K562 (cell line): ENCODE measurements around the gene CREB3L2. TPM values are rescaled to one million over a fixed set of nuclear protein-coding genes. Genes with fewer than 3 reads are reported as not detected.

Experiments
- DNMT1 ChIP-seq: fragments of 450-650 bp; IDR thresholded peaks from 2 replicates; pipeline ENCODE4 v1.6.1; 2016; ENCODE audit warnings: antibody characterized with exemption, mild to moderate bottlenecking
- EGR1 ChIP-seq: fragments of 450-650 bp; conservative IDR thresholded peaks from 2 replicates; pipeline ENCODE4 v1.6.1; 2017; ENCODE audit warnings: mild to moderate bottlenecking
- ESRRA ChIP-seq: fragments of 450-650 bp; IDR thresholded peaks from 2 replicates; pipeline ENCODE4 v1.6.1; 2014; ENCODE audit warnings: low read depth, mild to moderate bottlenecking, moderate library complexity, borderline replicate concordance
- EWSR1 ChIP-seq: fragments of 450-650 bp; IDR thresholded peaks from 2 replicates; pipeline ENCODE4 v1.6.1; 2018; ENCODE audit warnings: borderline replicate concordance, mild to moderate bottlenecking, low read depth, moderate library complexity; ENCODE audit not compliant: partially characterized antibody
- FIP1L1 ChIP-seq: fragments of 200-400 bp; formaldehyde crosslinking; IDR thresholded peaks from 2 replicates; pipeline ENCODE4 v1.6.1; 2018; ENCODE audit warnings: mild to moderate bottlenecking, low read depth, low read length; ENCODE audit not compliant: poor library complexity, severe bottlenecking
- GABPA ChIP-seq: fragments of 200-800 bp; sonication (Bioruptor generic); conservative IDR thresholded peaks from 2 replicates; pipeline ENCODE4 v1.6.1; 2016; ENCODE audit warnings: low read depth, missing genetic modification characterization, missing compliant biosample characterization
- HDAC2 ChIP-seq: fragments of 450-650 bp; IDR thresholded peaks from 2 replicates; pipeline ENCODE4 v1.6.1; 2016; ENCODE audit warnings: mild to moderate bottlenecking
- HDGF ChIP-seq: fragments of 450-650 bp; IDR thresholded peaks from 2 replicates; pipeline ENCODE4 v1.6.1; 2016
- KDM5B ChIP-seq: fragments of 200-600 bp; sonication (generic); IDR thresholded peaks from 2 replicates; pipeline ENCODE4 v1.6.1; 2012; ENCODE audit warnings: low read depth, mild to moderate bottlenecking, moderate library complexity, low read length, control low read depth, inconsistent platforms; ENCODE audit not compliant: insufficient replicate concordance
- NUFIP1 ChIP-seq: fragments of 450-650 bp; IDR thresholded peaks from 2 replicates; pipeline ENCODE4 v1.6.1; 2018; ENCODE audit not compliant: partially characterized antibody
- PPARD ChIP-seq: fragments of 250-450 bp; sonication (Bioruptor Pico); IDR thresholded peaks from 2 replicates; pipeline ENCODE4 v1.8.0; 2022; ENCODE audit warnings: inconsistent platforms, mild to moderate bottlenecking, moderate library complexity
- RBM17 ChIP-seq: fragments of 200-400 bp; formaldehyde crosslinking; IDR thresholded peaks from 2 replicates; pipeline ENCODE4 v1.6.1; 2017; ENCODE audit warnings: low read depth, mild to moderate bottlenecking, low read length, borderline replicate concordance
- SRSF1 ChIP-seq: fragments of 200-400 bp; formaldehyde crosslinking; IDR thresholded peaks from 2 replicates; pipeline ENCODE4 v1.6.1; 2017; ENCODE audit warnings: mild to moderate bottlenecking, low read depth, low read length, moderate library complexity
- polyA plus RNA-seq, 8 experiments: library from polyadenylated mRNA; depleted of rRNA in 4 of 8; stranded (reverse) in 5 of 8; unstranded in 3 of 8; fragments of >200 nt; fragmentation: Nextera tagmentation in 2 of 8; fragmentation: Illumina TruSeq in 1 of 8; extraction: Ambion mirVana in 2 of 8; extraction: Trizol in 1 of 8; gene quantifications; 2 replicates each; pipeline versions ENCODE4 v1.2.1 to v1.2.3, GENCODE V29; 2011 to 2014; ENCODE audit warnings: inconsistent platforms in 1 of 8, missing spikeins in 1 of 8
- total RNA-seq, 7 experiments: library from RNA; depleted of rRNA in 6 of 7; stranded (reverse); fragments of >200 nt in 6 of 7; fragmentation: Illumina TruSeq in 2 of 7; extraction: Trizol in 2 of 7; gene quantifications; 2 replicates each; pipeline versions ENCODE4 v1.2.1 to v1.2.3, GENCODE V29; 2011 to 2021; ENCODE audit warnings: low replicate concordance in 1 of 7
- TF ChIP-seq, protein P1 (sequence below): sonication (generic); formaldehyde crosslinking; IDR thresholded peaks from 2 replicates; pipeline ENCODE4 v1.8.0; 2022; ENCODE audit warnings: missing genetic modification reagents, mild to moderate bottlenecking, borderline replicate concordance
- TF ChIP-seq, protein P2 (sequence below): IDR thresholded peaks from 3 replicates; pipeline ENCODE4 v1.6.1; 2011; ENCODE audit warnings: borderline replicate concordance, mild to moderate bottlenecking; ENCODE audit not compliant: insufficient read length, insufficient read depth
- TF ChIP-seq, protein P3 (sequence below), 2 experiments: fragments of 150-350 bp in 1 of 2; IDR thresholded peaks; 2 replicates each; pipeline ENCODE4 v1.6.1; 2012 to 2016; ENCODE audit warnings: low read depth in 2 of 2, low read length in 2 of 2, mild to moderate bottlenecking in 1 of 2, moderate library complexity in 1 of 2
- TF ChIP-seq, protein P4 (sequence below): fragments of 200-800 bp; sonication (Bioruptor generic); IDR thresholded peaks from 2 replicates; pipeline ENCODE4 v1.6.1; 2017; ENCODE audit warnings: missing genetic modification characterization, missing compliant biosample characterization

Gene CREB3L2
- total and polyA plus RNA-seq, 9 of the 15 experiments (the other 6 are each of a cell fraction or from before 2014, with no cell fraction given) = 7.1 to 45.6 (median 15.8) TPM

DNA sequence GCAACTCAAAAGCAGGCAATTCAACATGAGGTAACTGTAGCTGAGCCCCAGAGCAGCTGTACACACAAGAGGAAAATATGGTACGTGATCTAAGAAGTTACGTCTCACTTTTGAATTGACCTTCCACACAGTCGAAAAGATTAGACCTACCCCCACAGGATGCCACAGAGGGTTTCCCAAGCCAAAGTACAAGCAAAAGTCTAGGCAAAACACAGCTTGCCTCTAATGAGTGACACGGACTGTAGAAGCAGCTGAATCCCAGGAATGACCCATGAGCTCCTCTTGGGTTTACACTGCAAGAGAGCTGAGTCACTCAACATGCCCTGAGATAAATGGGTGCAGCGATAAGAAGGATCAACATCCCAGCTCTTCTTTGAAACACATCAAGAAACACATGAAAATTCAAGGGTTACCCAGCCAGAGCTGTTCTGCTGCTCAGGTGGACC, 9.8 kb downstream of the CREB3L2 start (continued):
- TF ChIP-seq, protein P1, sequence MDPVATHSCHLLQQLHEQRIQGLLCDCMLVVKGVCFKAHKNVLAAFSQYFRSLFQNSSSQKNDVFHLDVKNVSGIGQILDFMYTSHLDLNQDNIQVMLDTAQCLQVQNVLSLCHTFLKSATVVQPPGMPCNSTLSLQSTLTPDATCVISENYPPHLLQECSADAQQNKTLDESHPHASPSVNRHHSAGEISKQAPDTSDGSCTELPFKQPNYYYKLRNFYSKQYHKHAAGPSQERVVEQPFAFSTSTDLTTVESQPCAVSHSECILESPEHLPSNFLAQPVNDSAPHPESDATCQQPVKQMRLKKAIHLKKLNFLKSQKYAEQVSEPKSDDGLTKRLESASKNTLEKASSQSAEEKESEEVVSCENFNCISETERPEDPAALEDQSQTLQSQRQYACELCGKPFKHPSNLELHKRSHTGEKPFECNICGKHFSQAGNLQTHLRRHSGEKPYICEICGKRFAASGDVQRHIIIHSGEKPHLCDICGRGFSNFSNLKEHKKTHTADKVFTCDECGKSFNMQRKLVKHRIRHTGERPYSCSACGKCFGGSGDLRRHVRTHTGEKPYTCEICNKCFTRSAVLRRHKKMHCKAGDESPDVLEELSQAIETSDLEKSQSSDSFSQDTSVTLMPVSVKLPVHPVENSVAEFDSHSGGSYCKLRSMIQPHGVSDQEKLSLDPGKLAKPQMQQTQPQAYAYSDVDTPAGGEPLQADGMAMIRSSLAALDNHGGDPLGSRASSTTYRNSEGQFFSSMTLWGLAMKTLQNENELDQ (CRISPR knock-in tag) = no peak
- no peak; the same call in 1 of the 2 replicates for TF ChIP-seq ESRRA
- no peak for TF ChIP-seq KDM5B
- no peak for TF ChIP-seq NUFIP1
- no peak; the same call in 1 of the 2 replicates for TF ChIP-seq DNMT1
- no peak for TF ChIP-seq RBM17
- TF ChIP-seq, protein P2, sequence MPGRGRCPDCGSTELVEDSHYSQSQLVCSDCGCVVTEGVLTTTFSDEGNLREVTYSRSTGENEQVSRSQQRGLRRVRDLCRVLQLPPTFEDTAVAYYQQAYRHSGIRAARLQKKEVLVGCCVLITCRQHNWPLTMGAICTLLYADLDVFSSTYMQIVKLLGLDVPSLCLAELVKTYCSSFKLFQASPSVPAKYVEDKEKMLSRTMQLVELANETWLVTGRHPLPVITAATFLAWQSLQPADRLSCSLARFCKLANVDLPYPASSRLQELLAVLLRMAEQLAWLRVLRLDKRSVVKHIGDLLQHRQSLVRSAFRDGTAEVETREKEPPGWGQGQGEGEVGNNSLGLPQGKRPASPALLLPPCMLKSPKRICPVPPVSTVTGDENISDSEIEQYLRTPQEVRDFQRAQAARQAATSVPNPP = no peak
- no peak for TF ChIP-seq EGR1
- no peak for TF ChIP-seq FIP1L1
- no peak for TF ChIP-seq HDGF
- TF ChIP-seq, protein P3, sequence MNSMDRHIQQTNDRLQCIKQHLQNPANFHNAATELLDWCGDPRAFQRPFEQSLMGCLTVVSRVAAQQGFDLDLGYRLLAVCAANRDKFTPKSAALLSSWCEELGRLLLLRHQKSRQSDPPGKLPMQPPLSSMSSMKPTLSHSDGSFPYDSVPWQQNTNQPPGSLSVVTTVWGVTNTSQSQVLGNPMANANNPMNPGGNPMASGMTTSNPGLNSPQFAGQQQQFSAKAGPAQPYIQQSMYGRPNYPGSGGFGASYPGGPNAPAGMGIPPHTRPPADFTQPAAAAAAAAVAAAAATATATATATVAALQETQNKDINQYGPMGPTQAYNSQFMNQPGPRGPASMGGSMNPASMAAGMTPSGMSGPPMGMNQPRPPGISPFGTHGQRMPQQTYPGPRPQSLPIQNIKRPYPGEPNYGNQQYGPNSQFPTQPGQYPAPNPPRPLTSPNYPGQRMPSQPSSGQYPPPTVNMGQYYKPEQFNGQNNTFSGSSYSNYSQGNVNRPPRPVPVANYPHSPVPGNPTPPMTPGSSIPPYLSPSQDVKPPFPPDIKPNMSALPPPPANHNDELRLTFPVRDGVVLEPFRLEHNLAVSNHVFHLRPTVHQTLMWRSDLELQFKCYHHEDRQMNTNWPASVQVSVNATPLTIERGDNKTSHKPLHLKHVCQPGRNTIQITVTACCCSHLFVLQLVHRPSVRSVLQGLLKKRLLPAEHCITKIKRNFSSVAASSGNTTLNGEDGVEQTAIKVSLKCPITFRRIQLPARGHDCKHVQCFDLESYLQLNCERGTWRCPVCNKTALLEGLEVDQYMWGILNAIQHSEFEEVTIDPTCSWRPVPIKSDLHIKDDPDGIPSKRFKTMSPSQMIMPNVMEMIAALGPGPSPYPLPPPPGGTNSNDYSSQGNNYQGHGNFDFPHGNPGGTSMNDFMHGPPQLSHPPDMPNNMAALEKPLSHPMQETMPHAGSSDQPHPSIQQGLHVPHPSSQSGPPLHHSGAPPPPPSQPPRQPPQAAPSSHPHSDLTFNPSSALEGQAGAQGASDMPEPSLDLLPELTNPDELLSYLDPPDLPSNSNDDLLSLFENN (IDR thresholded peaks at IDR 0.05; ENCODE audit: low read depth in 2 of 2, low read length in 2 of 2) = no peak
- peak; percentile 87 for TF ChIP-seq HDAC2
- no peak for TF ChIP-seq SRSF1
- TF ChIP-seq PPARD = no peak
- TF ChIP-seq, protein P4, sequence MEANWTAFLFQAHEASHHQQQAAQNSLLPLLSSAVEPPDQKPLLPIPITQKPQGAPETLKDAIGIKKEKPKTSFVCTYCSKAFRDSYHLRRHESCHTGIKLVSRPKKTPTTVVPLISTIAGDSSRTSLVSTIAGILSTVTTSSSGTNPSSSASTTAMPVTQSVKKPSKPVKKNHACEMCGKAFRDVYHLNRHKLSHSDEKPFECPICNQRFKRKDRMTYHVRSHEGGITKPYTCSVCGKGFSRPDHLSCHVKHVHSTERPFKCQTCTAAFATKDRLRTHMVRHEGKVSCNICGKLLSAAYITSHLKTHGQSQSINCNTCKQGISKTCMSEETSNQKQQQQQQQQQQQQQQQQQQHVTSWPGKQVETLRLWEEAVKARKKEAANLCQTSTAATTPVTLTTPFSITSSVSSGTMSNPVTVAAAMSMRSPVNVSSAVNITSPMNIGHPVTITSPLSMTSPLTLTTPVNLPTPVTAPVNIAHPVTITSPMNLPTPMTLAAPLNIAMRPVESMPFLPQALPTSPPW = no peak; the same call in 1 of the 2 replicates
- no peak for TF ChIP-seq EWSR1
- TF ChIP-seq GABPA (tag) = no peak
